ENCODE measurements around the gene CCNY.

The CCNY gene

GRCh38 chr10:35437829-35438228 is 101.5 kb downstream of the CCNY start:
- no peak overlapping the region for H2AFZ ChIP-seq (ENCODE audit: low read depth, low read length)
- H3K9ac ChIP-seq (ENCODE audit: low read length), result no peak overlapping the region
- no peak overlapping the region for H3K4me2 ChIP-seq (ENCODE audit: low read length)
- H3K36me3 ChIP-seq (replicated peaks; ENCODE audit: low read depth, low read length), result peaks cover 4% of the 10 kb centered on the region
- H3K27me3 ChIP-seq (ENCODE audit: low read depth, low read length), result no peaks in the 10 kb centered on the region
- no peak overlapping the region for H3K27ac ChIP-seq (ENCODE audit: low read length)
- peaks cover 27% of the 10 kb centered on the region for H3K79me2 ChIP-seq (ENCODE audit: low read length)
- no peak overlapping the region for H3K4me3 ChIP-seq (ENCODE audit: low read length)
- H4K20me1 ChIP-seq (ENCODE audit: insufficient read depth, low read length), result peaks cover 10% of the 10 kb centered on the region
- H3K9me3 ChIP-seq (ENCODE audit: insufficient read depth, low read length), result 0 out of 2 replicates have a peak, but pooled peaks cover 5% of the 10 kb centered on the region
- TF ChIP-seq CTCF (IDR thresholded peaks at IDR 0.05; ENCODE audit: low read depth, low read length) (no peak), EZH2phosphoT487 (IDR thresholded peaks at IDR 0.05; ENCODE audit: low read depth) (no peak)
- peaks cover 16% of the 10 kb centered on the region for H3K4me1 ChIP-seq (ENCODE audit: low read length)

- Histone ChIP-seq H3K9ac (ENCODE audit: low read length) (no peak overlapping the region), H3K36me3 (replicated peaks; ENCODE audit: low read depth, low read length) (peaks cover 5% of the 10 kb centered on the region), H3K4me1 (ENCODE audit: low read length) (peaks cover 10% of the 10 kb centered on the region), H3K27me3 (ENCODE audit: low read depth, low read length) (no peaks in the 10 kb centered on the region), H3K4me2 (ENCODE audit: low read length) (no peak overlapping the region), H3K4me3 (ENCODE audit: low read length) (no peak overlapping the region), H2AFZ (ENCODE audit: low read depth, low read length) (no peak overlapping the region), H4K20me1 (ENCODE audit: insufficient read depth, low read length) (peaks cover 10% of the 10 kb centered on the region), H3K9me3 (ENCODE audit: insufficient read depth, low read length) (0 out of 2 replicates have a peak, but pooled peaks cover 9% of the 10 kb centered on the region), H3K79me2 (ENCODE audit: low read length) (peaks cover 21% of the 10 kb centered on the region), H3K27ac (ENCODE audit: low read length) (no peak overlapping the region)
- no peak for TF ChIP-seq CTCF (IDR thresholded peaks at IDR 0.05; ENCODE audit: low read depth, low read length)
- no peak for TF ChIP-seq EZH2phosphoT487 (IDR thresholded peaks at IDR 0.05; ENCODE audit: low read depth)
Observed at GRCh38 chr10:35438718-35439571, 102.6 kb downstream of the CCNY start.

- no peak overlapping the region for H3K4me2 ChIP-seq (ENCODE audit: low read length)
- peaks cover 5% of the 10 kb centered on the region for H3K36me3 ChIP-seq (replicated peaks; ENCODE audit: low read depth, low read length)
- H4K20me1 ChIP-seq (ENCODE audit: insufficient read depth, low read length), result 0 out of 2 replicates have a peak, but pooled peaks cover under 1% of the 10 kb centered on the region
- peaks cover 18% of the 10 kb centered on the region for H3K79me2 ChIP-seq (ENCODE audit: low read length)
- H3K4me3 ChIP-seq (ENCODE audit: low read length), result no peak overlapping the region
- TF ChIP-seq CTCF (IDR thresholded peaks at IDR 0.05; ENCODE audit: low read depth, low read length) (no peak), EZH2phosphoT487 (IDR thresholded peaks at IDR 0.05; ENCODE audit: low read depth) (no peak)
- 0 out of 2 replicates have a peak, but pooled peaks cover 9% of the 10 kb centered on the region for H3K9me3 ChIP-seq (ENCODE audit: insufficient read depth, low read length)
- no peaks in the 10 kb centered on the region for H3K27me3 ChIP-seq (ENCODE audit: low read depth, low read length)
- H2AFZ ChIP-seq (ENCODE audit: low read depth, low read length), result no peak overlapping the region
- H3K4me1 ChIP-seq (ENCODE audit: low read length), result no peaks in the 10 kb centered on the region; the same call in 1 of the 2 replicates
- H3K27ac ChIP-seq (ENCODE audit: low read length), result no peak overlapping the region
- no peak overlapping the region for H3K9ac ChIP-seq (ENCODE audit: low read length)
Observed at GRCh38 chr10:35440016-35440415, 103.7 kb downstream of the CCNY start.

GRCh38 chr10:35442028-35442427 is 105.7 kb downstream of the CCNY start:
- Histone ChIP-seq H3K9ac (ENCODE audit: low read length) (no peak overlapping the region), H3K4me2 (ENCODE audit: low read length) (no peak overlapping the region), H3K36me3 (replicated peaks; ENCODE audit: low read depth, low read length) (peaks cover 5% of the 10 kb centered on the region), H3K79me2 (ENCODE audit: low read length) (peaks cover 20% of the 10 kb centered on the region), H3K27ac (ENCODE audit: low read length) (no peak overlapping the region), H4K20me1 (ENCODE audit: insufficient read depth, low read length) (no peaks in the 10 kb centered on the region), H3K27me3 (ENCODE audit: low read depth, low read length) (no peaks in the 10 kb centered on the region), H3K4me3 (ENCODE audit: low read length) (no peak overlapping the region), H3K9me3 (ENCODE audit: insufficient read depth, low read length) (peaks cover 16% of the 10 kb centered on the region; the same call in 1 of the 2 replicates), H3K4me1 (ENCODE audit: low read length) (no peaks in the 10 kb centered on the region), H2AFZ (ENCODE audit: low read depth, low read length) (no peak overlapping the region)
- TF ChIP-seq EZH2phosphoT487 (IDR thresholded peaks at IDR 0.05; ENCODE audit: low read depth) (no peak), CTCF (IDR thresholded peaks at IDR 0.05; ENCODE audit: low read depth, low read length) (no peak)

Data from OCI-LY3 (cell line).